HepG2 (cell line): ENCODE measurements around the gene GNPAT. TPM values are rescaled to one million over a fixed set of nuclear protein-coding genes. Genes with fewer than 3 reads are reported as not detected.
A peak's percentile ranks its signal among the peaks of the same experiment; 100 is the strongest.

Experiments
- ETV6 ChIP-seq: sonication (generic); formaldehyde crosslinking; conservative IDR thresholded peaks from 2 replicates; pipeline ENCODE4 v1.4.0; 2020; ENCODE audit warnings: missing genetic modification reagents
- FOSL1 ChIP-seq: sonication (generic); formaldehyde crosslinking; IDR thresholded peaks from 2 replicates; pipeline ENCODE4 v1.9.0; 2021; ENCODE audit warnings: missing genetic modification reagents, borderline replicate concordance
- FOXC1 ChIP-seq: sonication (generic); formaldehyde crosslinking; IDR thresholded peaks from 2 replicates; pipeline ENCODE4 v1.8.0; 2022; ENCODE audit warnings: mild to moderate bottlenecking, missing genetic modification reagents, borderline replicate concordance
- FOXO1 ChIP-seq: sonication (generic); formaldehyde crosslinking; IDR thresholded peaks from 2 replicates; pipeline ENCODE4 v1.4.0; 2020; ENCODE audit warnings: missing genetic modification reagents
- HINFP ChIP-seq: sonication (generic); formaldehyde crosslinking; IDR thresholded peaks from 2 replicates; pipeline ENCODE4 v1.4.0; 2020; ENCODE audit warnings: low read depth, mild to moderate bottlenecking, missing genetic modification reagents
- MAFK ChIP-seq, 2 experiments: IDR thresholded peaks in 1 of 2; conservative IDR thresholded peaks in 1 of 2; 2 replicates each; pipeline ENCODE4 v1.6.1; 2011; ENCODE audit warnings: improper control_type of control experiment in 2 of 2, low read length in 2 of 2
- NFAT5 ChIP-seq: sonication (generic); formaldehyde crosslinking; IDR thresholded peaks from 2 replicates; pipeline ENCODE4 v1.4.0; 2020; ENCODE audit warnings: missing genetic modification reagents
- NFIC ChIP-seq: IDR thresholded peaks from 2 replicates; pipeline ENCODE4 v1.6.1; 2012; ENCODE audit warnings: mild to moderate bottlenecking, low read length, inconsistent platforms
- RFX1 ChIP-seq: fragments of 450-650 bp; IDR thresholded peaks from 2 replicates; pipeline ENCODE4 v1.6.1; 2017
- THAP11 ChIP-seq: IDR thresholded peaks from 2 replicates; pipeline ENCODE4 v1.6.1; 2016; ENCODE audit warnings: missing biosample characterization, missing genetic modification reagents
- YEATS4 ChIP-seq: sonication (generic); formaldehyde crosslinking; IDR thresholded peaks from 2 replicates; pipeline ENCODE4 v1.4.0; 2020; ENCODE audit warnings: missing genetic modification reagents, borderline replicate concordance
- ZBTB26 ChIP-seq: IDR thresholded peaks from 2 replicates; pipeline ENCODE4 v1.6.1; 2016; ENCODE audit warnings: missing compliant biosample characterization, missing genetic modification reagents, borderline replicate concordance
- ZFP1 ChIP-seq: IDR thresholded peaks from 2 replicates; pipeline ENCODE4 v1.6.1; 2016
- ZKSCAN1 ChIP-seq: fragments of 150-350 bp; IDR thresholded peaks from 2 replicates; pipeline ENCODE4 v1.6.1; 2014; ENCODE audit warnings: low read length
- ZNF136 ChIP-seq: sonication (generic); formaldehyde crosslinking; IDR thresholded peaks from 2 replicates; pipeline ENCODE4 v1.8.1; 2022; ENCODE audit warnings: low read depth, mild to moderate bottlenecking, moderate library complexity, missing genetic modification reagents
- ZNF180 ChIP-seq: sonication (generic); formaldehyde crosslinking; IDR thresholded peaks from 2 replicates; pipeline ENCODE4 v1.4.0; 2020; ENCODE audit warnings: low read depth, missing genetic modification reagents, borderline replicate concordance
- ZNF350 ChIP-seq: sonication (generic); formaldehyde crosslinking; IDR thresholded peaks from 2 replicates; pipeline ENCODE4 v1.4.0; 2020; ENCODE audit warnings: mild to moderate bottlenecking, low read depth, missing genetic modification reagents, borderline replicate concordance
- ZNF496 ChIP-seq: sonication (generic); formaldehyde crosslinking; IDR thresholded peaks from 2 replicates; pipeline ENCODE4 v1.8.1; 2023; ENCODE audit warnings: mild to moderate bottlenecking, moderate library complexity, missing genetic modification reagents; ENCODE audit not compliant: insufficient replicate concordance
- ZNF510 ChIP-seq: sonication (generic); formaldehyde crosslinking; IDR thresholded peaks from 2 replicates; pipeline ENCODE4 v1.4.0; 2020; ENCODE audit warnings: low read depth, mild to moderate bottlenecking, missing genetic modification reagents
- ZNF556 ChIP-seq: sonication (generic); formaldehyde crosslinking; IDR thresholded peaks from 2 replicates; pipeline ENCODE4 v1.4.0; 2020; ENCODE audit warnings: mild to moderate bottlenecking, missing genetic modification reagents, borderline replicate concordance
- ZNF644 ChIP-seq: IDR thresholded peaks from 2 replicates; pipeline ENCODE4 v1.6.1; 2016; ENCODE audit warnings: low read depth
- ZNF740 ChIP-seq: sonication (generic); formaldehyde crosslinking; IDR thresholded peaks from 2 replicates; pipeline ENCODE4 v1.4.0; 2020; ENCODE audit warnings: missing genetic modification reagents
- polyA plus RNA-seq, 8 experiments: library from polyadenylated mRNA; depleted of rRNA in 3 of 8; stranded (reverse) in 7 of 8; unstranded in 1 of 8; fragments of >200 nt; fragmentation: Illumina TruSeq in 4 of 8; extraction: Trizol in 4 of 8; gene quantifications; 2 replicates each; pipeline versions ENCODE4 v1.2.1 to v1.2.3, GENCODE V29; 2011 to 2016; ENCODE audit warnings: low read depth in 4 of 8, missing spikeins in 1 of 8, mixed read lengths in 1 of 8; ENCODE audit not compliant: insufficient read depth in 1 of 8
- total RNA-seq, 5 experiments: library from RNA; depleted of rRNA; stranded (reverse); fragments of >200 nt; fragmentation: Illumina TruSeq; extraction: Trizol; gene quantifications; 2 replicates each; pipeline ENCODE4 v1.2.3, GENCODE V29; 2016; ENCODE audit warnings: low read depth in 1 of 5

GNPAT gene
- total and polyA plus RNA-seq, 2 of the 13 experiments (the other 11 are each of a cell fraction or from before 2014, with no cell fraction given): 58.3 to 114 TPM

GRCh38 chr1:231219422-231220401, 21.3 kb upstream of the GNPAT start (continued):
- TF ChIP-seq NFIC (peak; percentile 90), ZNF136 (CRISPR knock-in tag) (no peak), THAP11 (CRISPR knock-in tag) (no peak), FOSL1 (CRISPR knock-in tag) (no peak), ZNF510 (CRISPR knock-in tag) (no peak), FOXO1 (CRISPR knock-in tag) (peak; percentile 22; the same call in 1 of the 2 replicates), MAFK (conservative IDR thresholded peaks at IDR 0.05 in 1 of 2, IDR thresholded peaks at IDR 0.05 in 1 of 2; ENCODE audit: low read length in 2 of 2) (no peak), ZNF496 (no peak), ZNF740 (no peak), RFX1 (no peak), HINFP (CRISPR knock-in tag) (no peak), NFAT5 (CRISPR knock-in tag) (no peak), ZNF644 (CRISPR knock-in tag) (peak; percentile 92), FOXC1 (no peak), ZFP1 (CRISPR knock-in tag) (no peak), ZBTB26 (no peak), ZNF180 (no peak), ZKSCAN1 (no peak), YEATS4 (0 out of 2 replicates have a peak, but pooled peaks have one; percentile 22), ZNF556 (CRISPR knock-in tag) (no peak; the same call in 1 of the 2 replicates), ETV6 (CRISPR knock-in tag) (no peak), ZNF350 (no peak)
